ENCODE measurements around the gene CD200.
"Not testable (repeated sequence)": the region's sequence is repeated elsewhere in the genome, so short reads cannot be mapped to it uniquely, and the experiment has no call there.

The CD200 gene

GRCh38 chr3:112357930-112358780 is 25.2 kb downstream of the CD200 start:
- no peak for DNase-seq (ENCODE audit: low spot score)

GRCh38 chr3:112360561-112360960 is 27.6 kb downstream of the CD200 start:
- no peak for DNase-seq (ENCODE audit: low spot score)

GRCh38 chr3:112362221-112362620 is 29.3 kb downstream of the CD200 start:
- DNase-seq (ENCODE audit: low spot score) = no peak

GRCh38 chr3:112364291-112364690 is 31.3 kb downstream of the CD200 start:
- DNase-seq (ENCODE audit: low spot score) = no peak

- DNase-seq (ENCODE audit: low spot score) = no peak
Measured at GRCh38 chr3:112365035-112365434, 32.1 kb downstream of the CD200 start.

- DNase-seq (ENCODE audit: low spot score) = no peak
Measured at GRCh38 chr3:112365636-112366035, 32.7 kb downstream of the CD200 start.

DNA sequence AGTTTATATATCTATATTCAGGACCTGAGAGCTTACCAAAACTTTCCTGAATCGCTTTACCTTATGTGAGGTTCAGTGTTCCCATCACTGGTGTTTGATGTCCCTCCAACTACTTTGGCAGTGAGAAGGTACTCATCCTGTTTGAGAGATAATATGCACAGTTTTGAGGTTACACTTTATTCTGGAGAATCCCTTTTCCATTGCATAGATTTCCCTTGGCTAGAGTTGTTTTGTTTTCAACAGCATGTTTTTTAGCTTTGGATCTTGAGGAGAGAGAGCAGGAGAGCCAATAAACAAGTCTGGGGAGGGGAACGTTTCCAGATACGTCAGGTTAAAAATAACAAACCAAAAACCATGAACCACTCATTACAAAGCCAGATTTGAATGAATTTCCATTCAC is 33.6 kb downstream of the CD200 start:
- DNase-seq (ENCODE audit: low spot score) = no peak

- no peak for DNase-seq (ENCODE audit: low spot score)
Measured at GRCh38 chr3:112371569-112371968, 38.6 kb downstream of the CD200 start.

DNA sequence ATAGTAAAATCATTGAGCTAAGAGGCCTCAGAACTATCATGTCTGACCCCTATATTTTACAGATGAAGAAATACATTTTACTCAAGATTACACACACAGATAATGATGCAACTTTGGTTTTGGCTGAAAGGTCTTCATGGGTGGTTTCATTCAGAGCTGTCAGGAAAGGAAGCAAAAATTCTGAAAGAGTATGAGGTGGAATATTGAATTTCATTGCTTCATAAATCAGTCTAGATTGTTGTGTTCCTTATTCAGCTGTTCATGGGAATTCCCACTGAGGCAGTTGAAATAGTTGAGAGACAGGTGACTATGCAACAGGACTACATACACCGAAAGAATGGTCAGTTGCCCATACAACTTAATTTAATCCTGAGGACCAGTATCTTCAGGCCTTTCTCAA is 39.4 kb downstream of the CD200 start:
- DNase-seq (ENCODE audit: low spot score) = no peak

GRCh38 chr3:112373476-112373875 is 40.5 kb downstream of the CD200 start:
- no peak for DNase-seq (ENCODE audit: low spot score)

DNA sequence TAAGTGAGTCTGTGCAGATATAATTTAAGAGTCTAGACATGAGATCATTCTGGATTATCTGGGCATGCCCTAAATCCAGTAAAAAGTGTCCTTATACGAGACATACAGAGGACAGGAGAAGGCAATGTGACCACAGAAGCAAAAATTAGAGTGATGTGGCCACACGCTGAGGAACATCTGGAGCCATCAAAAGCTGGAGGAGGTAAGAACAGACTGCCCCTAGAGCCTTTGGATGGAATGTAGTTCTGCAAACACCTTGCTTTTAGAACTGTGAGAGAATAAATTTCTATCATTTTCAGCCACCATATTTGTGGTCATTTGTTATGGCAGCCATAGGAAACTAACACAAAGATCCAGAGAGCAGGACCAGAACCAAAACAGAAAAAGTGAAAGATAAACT is 41.0 kb downstream of the CD200 start:
- no peak for DNase-seq (ENCODE audit: low spot score)

GRCh38 chr3:112374333-112374734 is 41.4 kb downstream of the CD200 start:
- DNase-seq (ENCODE audit: low spot score) = no peak

GRCh38 chr3:112375117-112375516 is 42.2 kb downstream of the CD200 start:
- DNase-seq (ENCODE audit: low spot score) = no peak

GRCh38 chr3:112376241-112376911 is 43.4 kb downstream of the CD200 start:
- no peak for DNase-seq (ENCODE audit: low spot score)

GRCh38 chr3:112376992-112377391 is 44.0 kb downstream of the CD200 start:
- DNase-seq (ENCODE audit: low spot score) = no peak

GRCh38 chr3:112377568-112378071 is 44.7 kb downstream of the CD200 start:
- no peak for DNase-seq (ENCODE audit: low spot score)

DNA sequence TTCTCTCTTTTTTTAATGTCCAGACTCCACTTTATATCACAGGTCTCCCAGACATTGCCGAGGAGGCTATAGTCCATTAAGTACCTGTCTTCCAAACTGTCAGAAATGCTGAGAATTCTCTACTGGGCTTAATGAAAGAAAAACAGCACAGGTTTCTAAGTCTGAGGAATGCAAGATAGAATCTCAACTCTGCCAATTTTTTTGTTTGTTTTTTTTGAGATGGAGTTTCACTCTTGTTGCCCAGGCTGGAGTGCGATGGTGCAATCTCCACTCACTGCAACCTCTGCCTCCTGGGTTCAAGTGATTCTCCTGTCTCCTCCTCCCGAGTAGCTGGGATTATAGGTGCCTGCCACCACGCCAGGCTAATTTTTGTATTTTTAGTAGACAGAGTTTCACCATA is 45.4 kb downstream of the CD200 start:
- not testable (repeated sequence) for DNase-seq (ENCODE audit: low spot score)

GRCh38 chr3:112379020-112379690 is 46.2 kb downstream of the CD200 start:
- DNase-seq (ENCODE audit: low spot score) = no peak

- no peak for DNase-seq (ENCODE audit: low spot score)
Measured at GRCh38 chr3:112381673-112382542, 49.0 kb downstream of the CD200 start.

DNA sequence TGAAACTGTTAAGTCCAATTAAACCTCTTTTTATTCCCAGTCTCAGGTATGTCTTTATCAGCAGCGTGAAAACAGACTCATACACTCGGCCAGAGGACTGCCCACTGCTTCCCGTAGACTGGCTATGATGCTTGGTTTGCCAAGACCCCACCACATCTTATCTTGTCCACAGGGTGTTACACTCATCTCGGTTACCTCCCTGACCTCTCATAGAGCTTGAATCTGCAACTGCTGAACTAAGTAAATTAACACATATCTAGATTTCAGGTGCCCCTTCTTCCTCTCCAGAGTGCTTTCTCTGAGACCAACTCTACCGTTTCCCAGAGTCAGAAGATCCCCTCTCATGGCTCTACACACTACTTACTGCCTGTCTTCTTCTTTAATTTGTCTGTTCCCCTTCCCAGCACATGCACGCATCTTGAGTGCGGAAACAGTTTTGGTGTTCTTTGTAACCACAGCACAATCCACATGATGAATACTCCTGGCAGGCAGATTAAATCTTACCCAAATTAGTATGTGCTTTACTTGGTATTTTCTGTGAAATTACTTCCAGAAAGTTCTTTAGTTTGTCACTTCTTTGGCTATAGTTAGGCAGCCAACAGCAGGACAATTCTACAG is 49.7 kb downstream of the CD200 start:
- DNase-seq (ENCODE audit: low spot score) = no peak

- no peak for DNase-seq (ENCODE audit: low spot score)
Measured at GRCh38 chr3:112384769-112385168, 51.8 kb downstream of the CD200 start.
